Heart right ventricle (tissue), 16 donors: ENCODE measurements around the gene RAB8A. TPM values are rescaled to one million over a fixed set of nuclear protein-coding genes. Genes with fewer than 3 reads are reported as not detected.

Experiments used
- ATAC-seq, 8 donors: fragments of 200-7000 bp; cut with Tn5 transposase; one replicate each; pipeline ENCODE4 v1.9.1; 2020; ENCODE audit warnings: mild to moderate bottlenecking in 8 of 8, moderate library complexity in 8 of 8, moderate number of reproducible peaks in 1 of 8
- DNase-seq, 2 donors: peaks; one replicate each; pipeline ENCODE4 v3.0.0-alpha.2; 2020
- H3K27ac ChIP-seq, 10 donors: fragments of 200-600 bp; sonication (generic) in 2 of 10; one replicate each; pipeline versions ENCODE4 v1.5.0 to v1.8.0; 2020 to 2022; ENCODE audit warnings: mild to moderate bottlenecking in 3 of 10
- H3K27me3 ChIP-seq, 7 donors: fragments of 200-600 bp; one replicate each; pipeline ENCODE4 v1.8.0; 2021 to 2022; ENCODE audit warnings: mild to moderate bottlenecking in 2 of 7
- H3K36me3 ChIP-seq, 9 donors: fragments of 200-600 bp; sonication (generic) in 1 of 9; one replicate each; pipeline versions ENCODE4 v1.5.0 to v1.8.0; 2020 to 2022; ENCODE audit warnings: mild to moderate bottlenecking in 2 of 9
- H3K4me1 ChIP-seq, 9 donors: fragments of 200-600 bp; sonication (generic) in 1 of 9; one replicate each; pipeline versions ENCODE4 v1.5.0 to v1.8.0; 2020 to 2022; ENCODE audit warnings: mild to moderate bottlenecking in 4 of 9
- H3K4me3 ChIP-seq, 10 donors: fragments of 200-600 bp; sonication (generic) in 2 of 10; one replicate each; pipeline versions ENCODE4 v1.5.0 to v1.8.0; 2020 to 2022; ENCODE audit warnings: mild to moderate bottlenecking in 7 of 10, moderate library complexity in 2 of 10
- H3K9me3 ChIP-seq, 11 donors: fragments of 200-600 bp in 10 of 11; sonication (generic) in 2 of 11; one replicate each; pipeline versions ENCODE4 v1.5.0 to v1.8.0; 2013 to 2022; ENCODE audit warnings: mild to moderate bottlenecking in 2 of 11, control low read depth in 1 of 11, moderate library complexity in 1 of 11
- WGBS, 2 donors: extraction: QIAGEN DNeasy Blood & Tissue Kit; methylation state at CpG; one replicate each; pipeline ENCODE4 v1.1.7; 2013; ENCODE audit warnings: inconsistent platforms in 1 of 2; 5-methylcytosine and 5-hydroxymethylcytosine counted together
- intact Hi-C, 10 donors: fragments of 100-400 bp; cut with DNase I; formaldehyde crosslinking; loops; one replicate each; pipeline versions ENCODE4 v1.11.1 to v1.14.2; 2022
- polyA plus RNA-seq, 2 donors: library from polyadenylated mRNA; stranded (reverse); fragments of 200-250 nt; gene quantifications; one replicate each; pipeline ENCODE4 v1.2.3, GENCODE V29; 2013
- total RNA-seq, 10 donors: library from RNA; stranded (reverse); fragmentation: NEBNext Ultra II Directional in 3 of 10; extraction: Animal tissue kit (Norgen Biotek cat#: 25700) in 3 of 10; gene quantifications; one replicate each; pipeline versions ENCODE4 v1.2.1 to v1.2.4, GENCODE V29; 2021 to 2023
- TF ChIP-seq, protein P1 (sequence below), 9 donors: fragments of 200-600 bp; sonication (generic) in 2 of 9; IDR thresholded peaks; one replicate each; pipeline versions ENCODE4 v1.5.0 to v1.8.0; 2021 to 2022; ENCODE audit warnings: antibody characterized with exemption in 9 of 9, mild to moderate bottlenecking in 5 of 9, moderate library complexity in 1 of 9
- donor health status: Arrhythmogenic right ventricular cardiomyopathy.
- donor health status: ischemic (EF 13 %, LVEDD 7.1; RV severe dilation, severe dysfunction).
- donor health status: healthy with polysubstance abuse.
- donor health status: DM: no; HTN: yes; CAD: no.
- donor health status: DM: no; HTN: no; CAD: no.
- donor health status: ischemic (EF 25% LVEDD 6.9; RV normal size, moderate dysfunction).
- donor health status: ischemic (EF 25% LVEDD 5.7; RV mildly dilated, moderate dysfunction).
- donor health status: healthy.
- donor health status: DM: yes; HTN: yes; CAD: no.
- donor health status: Ischemic cardiomyopathy.
- donor health status: ischemic (EF 35%, LVEDD 5.7; RV mildly dilated, moderate dysfunction).
- donor health status: nonischemic (EF 11% LVEDD 7.7; RV severe dilation, severe dysfunction).
- donor health status: DM: yes; HTN: yes; CAD: no.
- donor health status: PGD.
- donor health status: ischemic (EF 29% LVEDD 5.4; RV normal size, mild dysfunction).
- donor health status: nonischemic (EF 23%, LVEDD 6.1; RV moderate dilation, normal function).

Gene RAB8A
- total and polyA plus RNA-seq, 12 donors: 12.1 to 47.4 (median 19.5) TPM

- H3K9me3 ChIP-seq: no peaks in the 10 kb centered on the region
- peaks cover 6 to 68% (median 42%) of the 10 kb centered on the region in 9 donors for H3K4me1 ChIP-seq
- peak overlapping the region in 5 of 10 donors; percentile 2 to 44 (median 15) for H3K27ac ChIP-seq
- peaks cover 0 to 4% (median 0%) of the 10 kb centered on the region in 7 donors for H3K27me3 ChIP-seq
- H3K4me3 ChIP-seq: no peak overlapping the region
- TF ChIP-seq, protein P1, sequence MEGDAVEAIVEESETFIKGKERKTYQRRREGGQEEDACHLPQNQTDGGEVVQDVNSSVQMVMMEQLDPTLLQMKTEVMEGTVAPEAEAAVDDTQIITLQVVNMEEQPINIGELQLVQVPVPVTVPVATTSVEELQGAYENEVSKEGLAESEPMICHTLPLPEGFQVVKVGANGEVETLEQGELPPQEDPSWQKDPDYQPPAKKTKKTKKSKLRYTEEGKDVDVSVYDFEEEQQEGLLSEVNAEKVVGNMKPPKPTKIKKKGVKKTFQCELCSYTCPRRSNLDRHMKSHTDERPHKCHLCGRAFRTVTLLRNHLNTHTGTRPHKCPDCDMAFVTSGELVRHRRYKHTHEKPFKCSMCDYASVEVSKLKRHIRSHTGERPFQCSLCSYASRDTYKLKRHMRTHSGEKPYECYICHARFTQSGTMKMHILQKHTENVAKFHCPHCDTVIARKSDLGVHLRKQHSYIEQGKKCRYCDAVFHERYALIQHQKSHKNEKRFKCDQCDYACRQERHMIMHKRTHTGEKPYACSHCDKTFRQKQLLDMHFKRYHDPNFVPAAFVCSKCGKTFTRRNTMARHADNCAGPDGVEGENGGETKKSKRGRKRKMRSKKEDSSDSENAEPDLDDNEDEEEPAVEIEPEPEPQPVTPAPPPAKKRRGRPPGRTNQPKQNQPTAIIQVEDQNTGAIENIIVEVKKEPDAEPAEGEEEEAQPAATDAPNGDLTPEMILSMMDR (IDR thresholded peaks at IDR 0.05): no peak
- WGBS, 2 donors: 67 to 74% methylated on average over 3 of the region's 3 CpGs
- peaks cover 0 to 14% (median 0%) of the 10 kb centered on the region in 9 donors for H3K36me3 ChIP-seq
- intact Hi-C loops: loop anchor here in 1 of 10 donors (5.0 kb wide), 1 partner anchor 38 kb away; the partner anchor contains the start of gene RAB8A
- ATAC-seq: no peak
- no peak for DNase-seq
Measured at GRCh38 chr19:16073988-16074387, 37.7 kb upstream of the RAB8A start.

DNA sequence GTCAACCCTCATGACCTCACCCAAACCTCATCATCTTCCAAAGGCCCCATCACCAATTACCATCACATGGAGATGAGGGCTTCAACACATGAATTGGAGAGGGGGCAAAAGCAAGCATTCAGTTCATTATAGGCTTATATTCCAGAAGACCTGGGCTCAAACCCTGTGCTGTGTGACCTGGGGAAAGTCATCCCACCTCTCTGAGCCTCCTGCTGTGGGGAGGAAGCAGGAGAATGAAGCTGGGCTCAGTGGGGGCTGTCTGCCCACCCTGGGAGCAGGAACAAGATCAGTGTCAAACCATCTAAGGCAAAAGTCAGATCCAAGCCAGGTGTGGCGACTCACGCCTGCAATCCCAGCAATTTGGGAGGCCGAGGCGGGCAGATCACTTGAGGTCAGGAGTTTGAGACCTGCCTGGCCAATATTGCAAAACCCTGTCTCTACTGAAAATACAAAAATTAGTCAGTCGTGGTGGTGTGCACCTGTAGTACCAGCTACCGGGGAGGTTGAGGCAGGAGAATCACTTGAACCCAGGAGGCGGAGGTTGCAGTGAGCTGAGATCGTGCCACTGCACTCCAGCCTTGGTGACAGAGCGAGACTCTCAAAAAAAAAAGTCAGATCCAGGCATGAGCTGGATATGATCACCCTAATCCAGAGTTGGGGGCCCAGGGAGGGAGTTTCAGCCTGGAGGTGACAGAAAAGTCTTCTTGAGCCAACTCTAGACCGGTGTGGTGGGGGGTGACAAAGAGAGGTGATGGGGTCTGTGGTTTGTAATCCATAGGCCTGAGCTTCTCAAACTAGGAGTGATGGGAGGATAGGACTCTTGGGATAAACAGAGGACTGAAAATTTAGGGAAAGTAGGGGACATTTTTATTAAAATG lies 37.0 kb upstream of the RAB8A start:
- DNase-seq: no peak
- WGBS, 2 donors: 92 to 98% methylated on average over 10 of the region's 10 CpGs
- peak overlapping the region in 7 of 10 donors; percentile 99 to 100 (median 100) for H3K27ac ChIP-seq
- peaks cover 0 to 4% (median 0%) of the 10 kb centered on the region in 7 donors for H3K27me3 ChIP-seq
- peaks cover 6 to 74% (median 50%) of the 10 kb centered on the region in 9 donors for H3K4me1 ChIP-seq
- TF ChIP-seq, protein P1 (IDR thresholded peaks at IDR 0.05): no peak
- H3K36me3 ChIP-seq: peaks cover 0 to 14% (median 0%) of the 10 kb centered on the region in 9 donors
- no peaks in the 10 kb centered on the region for H3K9me3 ChIP-seq
- H3K4me3 ChIP-seq: peak overlapping the region in 1 of 10 donors; percentile 100
- intact Hi-C loops: loop anchor here in 4 of 10 donors (5.0 kb wide), 2 partner anchors 38 to 237 kb away; partner anchors contain the start of gene RAB8A (in 3 of the 4)
- ATAC-seq: no peak

DNA sequence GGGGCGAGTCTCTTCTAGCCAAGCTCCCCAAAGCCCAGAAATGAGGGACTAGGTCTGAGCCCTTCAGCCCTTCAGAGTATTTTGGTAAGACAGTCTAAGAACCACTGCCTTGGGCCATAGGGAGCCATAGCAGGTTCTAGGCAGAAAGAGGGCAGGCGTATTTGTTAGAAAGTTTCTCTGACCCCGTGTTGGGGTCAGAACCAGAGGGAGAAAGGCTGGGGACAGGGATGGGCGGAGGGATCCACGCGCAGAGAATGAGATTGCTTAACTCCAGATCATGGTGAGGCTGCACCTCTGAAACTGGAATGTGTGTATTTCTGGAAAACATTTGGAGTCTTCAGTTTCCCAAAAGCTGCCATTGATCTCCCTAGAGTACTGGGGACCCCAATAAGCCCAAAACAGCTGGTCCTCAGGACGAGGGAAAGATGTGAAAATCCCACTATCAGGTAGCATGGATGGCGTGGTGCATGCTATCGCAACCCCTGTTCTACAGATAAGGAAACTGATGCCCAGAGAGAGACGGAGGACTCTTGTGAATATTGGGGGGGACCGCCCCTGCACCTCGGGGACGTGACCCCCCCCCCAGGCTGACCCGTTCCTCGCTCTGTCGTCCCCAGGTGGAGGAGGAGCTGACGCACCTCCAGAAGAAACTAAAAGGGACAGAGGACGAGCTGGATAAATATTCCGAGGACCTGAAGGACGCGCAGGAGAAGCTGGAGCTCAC lies 36.1 kb upstream of the RAB8A start:
- Histone ChIP-seq H3K27ac (peak overlapping the region; percentile 99 to 100 (median 100)), H3K9me3 (no peaks in the 10 kb centered on the region), H3K36me3 (peaks cover 0 to 22% (median 0%) of the 10 kb centered on the region in 9 donors), H3K27me3 (peaks cover 0 to 4% (median 0%) of the 10 kb centered on the region in 7 donors), H3K4me1 (peaks cover 0 to 74% (median 50%) of the 10 kb centered on the region in 9 donors), H3K4me3 (peak overlapping the region; percentile 73 to 100 (median 95))
- ATAC-seq (no peak), DNase-seq (no peak)
- TF ChIP-seq, protein P1 (IDR thresholded peaks at IDR 0.05): no peak
- intact Hi-C loops: loop anchor here in 4 of 10 donors (2.0 to 5.0 kb wide), 3 partner anchors 35 to 238 kb away; partner anchors contain the start of gene RAB8A (in 3 of the 4)
- 32 to 33% methylated on average over 21 of the region's 21 CpGs for WGBS, 2 donors
